ENCODE data around the gene PRMT7. TPM values are rescaled to one million over a fixed set of nuclear protein-coding genes. Genes with fewer than 3 reads are reported as not detected.

Gene PRMT7
- total and polyA plus RNA-seq, 4 donors = 11.0 to 99.2 (median 31.6) TPM

DNA sequence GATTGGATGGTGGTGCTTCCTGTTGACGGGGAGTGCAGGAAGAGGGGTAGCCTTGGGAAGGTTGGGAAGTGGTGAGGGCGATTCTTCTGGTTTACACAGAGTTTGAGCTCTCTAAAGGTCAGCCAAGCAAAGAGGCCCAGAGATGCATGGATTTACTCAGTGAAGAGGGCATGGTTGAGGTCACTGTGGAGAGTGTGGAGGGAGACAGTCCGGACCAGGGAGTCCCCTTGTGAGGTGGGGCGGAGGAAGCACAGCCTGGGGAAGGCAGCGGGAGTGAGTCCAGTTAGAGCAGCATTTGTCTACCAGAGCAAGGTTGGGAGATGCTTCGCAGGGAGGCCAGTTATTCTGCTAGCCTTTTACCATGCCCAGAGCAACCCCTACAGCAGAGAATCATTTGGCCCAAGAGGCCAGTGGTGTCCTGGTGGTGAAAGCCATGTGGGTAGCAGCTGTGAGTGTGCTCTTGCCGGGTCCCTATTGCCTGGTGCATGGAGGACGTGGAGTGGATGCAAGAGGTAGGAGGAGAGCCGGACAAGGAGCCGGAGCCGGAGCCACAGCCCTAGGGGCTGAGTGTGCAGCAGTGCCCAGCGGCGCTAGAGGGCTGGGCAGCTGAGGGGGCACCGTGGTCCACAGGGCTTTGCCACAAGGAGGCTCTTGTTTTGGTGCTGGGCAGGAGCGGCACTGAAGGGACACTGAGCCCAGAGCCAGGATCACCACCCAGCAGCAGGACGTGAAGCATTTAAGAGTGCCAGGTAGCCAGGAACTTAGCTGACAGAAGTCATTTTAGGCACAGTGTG lies 27.7 kb downstream of the PRMT7 start:
- Histone ChIP-seq H3K27me3 (ENCODE audit: control insufficient read depth in 1 of 2, insufficient read depth in 2 of 2, low read length in 1 of 2) (no peaks in the 10 kb centered on the region), H3K4me1 (ENCODE audit: control insufficient read depth in 1 of 2, insufficient read depth in 2 of 2, low read length in 2 of 2) (no peaks in the 10 kb centered on the region), H3K9me3 (ENCODE audit: control insufficient read depth, low read length) (no peaks in the 10 kb centered on the region), H3K36me3 (ENCODE audit: control insufficient read depth in 1 of 2, insufficient read depth in 2 of 2, low read length in 1 of 2) (peaks cover 0 to 5% of the 10 kb centered on the region in 2 donors), H3K4me3 (ENCODE audit: low read length in 2 of 2) (no peak overlapping the region), H3K27ac (ENCODE audit: low read depth in 1 of 2, low read length in 2 of 2) (no peak overlapping the region)
- WGBS, 2 donors = 92 to 94% methylated on average over 16 of the region's 16 CpGs
- DNase-seq = peak in 1 of 2 donors; percentile 69
- intact Hi-C loops (cut with DNase I) = no loop called here
- no peak for ATAC-seq (ENCODE audit: low FRiP score)

DNA sequence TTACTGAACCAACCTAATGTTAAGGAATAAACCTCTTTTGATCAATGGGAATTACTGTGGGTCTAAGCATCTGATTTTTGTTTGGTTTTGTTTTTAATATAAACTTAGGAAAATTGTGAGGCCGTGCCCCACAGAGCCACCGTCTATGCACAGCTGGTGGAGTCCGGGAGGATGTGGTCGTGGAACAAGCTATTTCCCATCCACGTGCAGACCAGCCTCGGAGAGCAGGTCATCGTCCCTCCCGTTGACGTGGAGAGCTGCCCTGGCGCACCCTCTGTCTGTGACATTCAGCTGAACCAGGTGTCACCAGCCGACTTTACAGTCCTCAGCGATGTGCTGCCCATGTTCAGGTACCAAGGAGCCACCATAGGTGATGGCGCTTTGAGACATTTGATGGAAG lies 28.4 kb downstream of the PRMT7 start:
- no peaks in the 10 kb centered on the region for H3K27me3 ChIP-seq (ENCODE audit: control insufficient read depth in 1 of 2, insufficient read depth in 2 of 2, low read length in 1 of 2)
- intact Hi-C loops (cut with DNase I) = no loop called here

DNA sequence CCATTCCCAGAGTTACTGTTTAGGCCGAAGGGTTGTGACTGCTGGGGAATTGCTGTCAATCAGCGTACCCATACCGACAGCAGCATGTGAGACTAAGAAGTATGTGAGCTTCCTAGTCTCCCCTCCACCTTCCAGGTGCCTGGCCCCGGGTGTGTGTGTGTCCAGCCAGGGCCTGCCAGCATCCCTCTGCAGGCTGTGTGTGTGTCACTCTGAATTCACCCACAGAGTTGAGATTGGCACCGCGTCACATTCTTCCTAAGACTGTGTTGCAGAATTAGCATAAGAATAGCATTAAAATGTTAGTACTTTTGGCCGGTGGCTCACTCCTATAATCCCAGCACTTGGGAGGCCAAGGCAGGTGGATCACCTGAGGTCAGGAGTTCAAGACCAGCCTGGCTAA lies 31.8 kb downstream of the PRMT7 start:
- H3K27ac ChIP-seq (ENCODE audit: low read depth in 1 of 2, low read length in 2 of 2) = no peak overlapping the region
- DNase-seq (peak; percentile 33 to 59), ATAC-seq (ENCODE audit: low FRiP score) (no peak)
- H3K9me3 ChIP-seq (ENCODE audit: control insufficient read depth, low read length) = no peaks in the 10 kb centered on the region
- peaks cover 0 to 5% of the 10 kb centered on the region in 2 donors for H3K36me3 ChIP-seq (ENCODE audit: control insufficient read depth in 1 of 2, insufficient read depth in 2 of 2, low read length in 1 of 2)
- intact Hi-C loops (cut with DNase I) = no loop called here
- no peaks in the 10 kb centered on the region for H3K4me1 ChIP-seq (ENCODE audit: control insufficient read depth in 1 of 2, insufficient read depth in 2 of 2, low read length in 2 of 2)
- no peaks in the 10 kb centered on the region for H3K27me3 ChIP-seq (ENCODE audit: control insufficient read depth in 1 of 2, insufficient read depth in 2 of 2, low read length in 1 of 2)
- WGBS, 2 donors = 69 to 74% methylated on average over 7 of the region's 7 CpGs
- no peak overlapping the region for H3K4me3 ChIP-seq (ENCODE audit: low read length in 2 of 2)

More for the DNA sequence above, 28.4 kb downstream of the PRMT7 start:
- Histone ChIP-seq H3K4me1 (ENCODE audit: control insufficient read depth in 1 of 2, insufficient read depth in 2 of 2, low read length in 2 of 2) (no peaks in the 10 kb centered on the region), H3K9me3 (ENCODE audit: control insufficient read depth, low read length) (no peaks in the 10 kb centered on the region), H3K4me3 (ENCODE audit: low read length in 2 of 2) (no peak overlapping the region), H3K36me3 (ENCODE audit: control insufficient read depth in 1 of 2, insufficient read depth in 2 of 2, low read length in 1 of 2) (peaks cover 0 to 5% of the 10 kb centered on the region in 2 donors), H3K27ac (ENCODE audit: low read depth in 1 of 2, low read length in 2 of 2) (no peak overlapping the region)
- DNase-seq (peak; percentile 30 to 56), ATAC-seq (ENCODE audit: low FRiP score) (no peak)
- 88 to 92% methylated on average over 13 of the region's 13 CpGs for WGBS, 2 donors

DNA sequence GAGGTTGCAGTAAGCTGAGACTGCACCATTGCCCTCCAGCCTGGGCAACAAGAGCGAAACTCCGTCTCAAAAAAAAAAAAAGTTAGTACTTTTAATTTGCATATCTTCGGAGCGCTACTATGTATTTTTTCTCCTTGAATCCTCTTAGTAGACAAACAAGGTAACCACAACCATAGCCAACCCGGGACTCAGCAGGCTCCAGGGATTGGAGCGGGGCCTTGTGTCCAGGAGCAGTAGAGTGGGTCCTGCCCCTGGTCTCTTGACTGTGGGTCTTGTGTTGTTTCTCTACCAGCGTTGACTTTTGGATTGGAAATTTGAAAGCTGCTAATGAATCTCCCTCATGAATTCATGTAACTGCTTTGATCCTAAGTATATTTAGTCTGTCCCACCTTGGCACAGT lies 32.3 kb downstream of the PRMT7 start:
- ATAC-seq (ENCODE audit: low FRiP score) = no peak
- intact Hi-C loops (cut with DNase I) = no loop called here
- no peak overlapping the region for H3K4me3 ChIP-seq (ENCODE audit: low read length in 2 of 2)
- H3K4me1 ChIP-seq (ENCODE audit: control insufficient read depth in 1 of 2, insufficient read depth in 2 of 2, low read length in 2 of 2) = no peaks in the 10 kb centered on the region
- no peaks in the 10 kb centered on the region for H3K9me3 ChIP-seq (ENCODE audit: control insufficient read depth, low read length)
- no peak overlapping the region for H3K27ac ChIP-seq (ENCODE audit: low read depth in 1 of 2, low read length in 2 of 2)
- DNase-seq = peak; percentile 8 to 26
- no peaks in the 10 kb centered on the region for H3K27me3 ChIP-seq (ENCODE audit: control insufficient read depth in 1 of 2, insufficient read depth in 2 of 2, low read length in 1 of 2)
- H3K36me3 ChIP-seq (ENCODE audit: control insufficient read depth in 1 of 2, insufficient read depth in 2 of 2, low read length in 1 of 2) = peaks cover 0 to 5% of the 10 kb centered on the region in 2 donors
- 95 to 96% methylated on average over 7 of the region's 7 CpGs for WGBS, 2 donors

DNA sequence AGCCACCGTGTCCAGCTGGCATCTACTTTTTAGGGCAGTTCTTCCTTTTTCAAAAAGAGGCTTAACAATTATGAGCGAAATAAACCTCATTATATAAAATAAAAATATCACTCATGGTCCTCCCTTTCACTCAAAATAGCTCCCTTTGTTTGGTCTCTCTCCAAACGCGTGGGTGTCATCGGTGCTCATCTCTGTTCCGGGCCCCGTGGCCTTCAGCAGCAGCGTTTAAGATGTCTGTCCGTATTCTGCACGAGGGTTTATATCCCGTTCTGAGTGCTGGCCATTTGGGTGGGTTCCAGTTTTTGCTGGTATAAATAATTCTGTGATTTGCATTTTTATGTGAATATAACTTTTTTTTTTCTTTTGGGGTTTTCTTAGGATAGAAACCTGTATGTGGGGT lies 33.4 kb downstream of the PRMT7 start:
- 39 to 54% methylated on average over 11 of the region's 11 CpGs for WGBS, 2 donors
- H3K36me3 ChIP-seq (ENCODE audit: control insufficient read depth in 1 of 2, insufficient read depth in 2 of 2, low read length in 1 of 2) = peaks cover 4% of the 10 kb centered on the region in 2 donors
- peak in 1 of 2 donors; percentile 68 for DNase-seq
- H3K4me3 ChIP-seq (ENCODE audit: low read length in 2 of 2) = no peak overlapping the region
- H3K4me1 ChIP-seq (ENCODE audit: control insufficient read depth in 1 of 2, insufficient read depth in 2 of 2, low read length in 2 of 2) = no peaks in the 10 kb centered on the region
- no peaks in the 10 kb centered on the region for H3K27me3 ChIP-seq (ENCODE audit: control insufficient read depth in 1 of 2, insufficient read depth in 2 of 2, low read length in 1 of 2)
- intact Hi-C loops (cut with DNase I) = no loop called here
- H3K9me3 ChIP-seq (ENCODE audit: control insufficient read depth, low read length) = no peaks in the 10 kb centered on the region
- no peak overlapping the region for H3K27ac ChIP-seq (ENCODE audit: low read depth in 1 of 2, low read length in 2 of 2)
- no peak for ATAC-seq (ENCODE audit: low FRiP score)

DNA sequence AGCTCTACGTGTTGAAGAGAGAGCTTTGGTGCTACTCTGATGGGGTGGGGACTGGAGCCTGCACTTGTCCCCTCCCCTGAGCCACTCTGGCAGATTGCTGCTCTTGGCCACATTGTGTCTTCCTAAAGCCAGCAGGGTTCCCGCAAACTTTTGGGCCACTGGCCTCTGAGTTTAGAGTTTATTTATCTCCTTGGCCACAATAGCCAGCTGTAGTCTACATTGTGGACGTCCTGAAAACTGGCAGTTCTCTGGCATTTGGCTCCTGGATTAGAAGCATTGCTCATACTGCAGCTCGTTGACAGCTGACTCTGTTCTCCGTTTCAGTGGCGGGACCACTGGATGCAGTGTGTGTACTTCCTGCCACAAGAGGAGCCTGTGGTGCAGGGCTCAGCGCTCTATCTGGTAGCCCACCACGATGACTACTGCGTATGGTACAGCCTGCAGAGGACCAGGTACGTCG lies 34.6 kb downstream of the PRMT7 start:
- Histone ChIP-seq H3K4me1 (ENCODE audit: control insufficient read depth in 1 of 2, insufficient read depth in 2 of 2, low read length in 2 of 2) (no peaks in the 10 kb centered on the region), H3K36me3 (ENCODE audit: control insufficient read depth in 1 of 2, insufficient read depth in 2 of 2, low read length in 1 of 2) (peaks cover 0 to 4% of the 10 kb centered on the region in 2 donors), H3K9me3 (ENCODE audit: control insufficient read depth, low read length) (no peaks in the 10 kb centered on the region), H3K27ac (ENCODE audit: low read depth in 1 of 2, low read length in 2 of 2) (no peak overlapping the region), H3K27me3 (ENCODE audit: control insufficient read depth in 1 of 2, insufficient read depth in 2 of 2, low read length in 1 of 2) (no peaks in the 10 kb centered on the region), H3K4me3 (ENCODE audit: low read length in 2 of 2) (no peak overlapping the region)
- ATAC-seq (ENCODE audit: low FRiP score) = no peak
- 37 to 38% methylated on average over 11 of the region's 11 CpGs for WGBS, 2 donors
- intact Hi-C loops (cut with DNase I) = no loop called here
- peak in 1 of 2 donors; percentile 74 for DNase-seq

DNA sequence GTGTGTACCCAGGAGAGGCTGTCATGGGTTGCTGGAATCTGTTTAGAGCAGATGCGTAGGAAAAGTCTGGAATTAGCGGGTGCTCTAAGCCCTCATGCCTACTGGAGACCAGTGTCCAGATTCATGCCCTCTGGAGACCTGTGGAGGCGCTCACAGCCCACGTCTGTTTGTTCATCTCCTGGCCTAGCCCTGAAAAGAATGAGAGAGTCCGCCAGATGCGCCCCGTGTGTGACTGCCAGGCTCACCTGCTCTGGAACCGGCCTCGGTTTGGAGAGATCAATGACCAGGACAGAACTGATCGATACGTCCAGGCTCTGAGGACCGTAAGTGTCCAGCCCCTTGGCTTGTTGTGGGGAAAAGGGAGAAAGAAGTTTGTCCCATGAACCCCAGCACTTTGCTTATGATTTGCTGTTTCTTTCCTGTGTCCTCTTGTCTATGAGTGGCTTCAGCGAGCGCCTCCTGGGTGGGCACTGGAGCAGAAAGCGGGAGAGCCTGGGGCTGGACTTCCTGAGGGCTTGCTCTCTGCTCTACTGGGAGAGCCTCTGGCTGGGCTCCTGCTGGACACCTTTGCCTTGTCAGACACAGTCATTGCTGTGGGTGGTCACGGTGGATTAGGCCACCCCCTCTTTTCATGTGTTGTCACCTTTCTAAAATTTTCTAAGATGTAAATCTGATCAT lies 35.3 kb downstream of the PRMT7 start:
- no peak overlapping the region for H3K27ac ChIP-seq (ENCODE audit: low read depth in 1 of 2, low read length in 2 of 2)
- no peaks in the 10 kb centered on the region for H3K4me1 ChIP-seq (ENCODE audit: control insufficient read depth in 1 of 2, insufficient read depth in 2 of 2, low read length in 2 of 2)
- H3K4me3 ChIP-seq (ENCODE audit: low read length in 2 of 2) = no peak overlapping the region
- no peak for ATAC-seq (ENCODE audit: low FRiP score)
- H3K27me3 ChIP-seq (ENCODE audit: control insufficient read depth in 1 of 2, insufficient read depth in 2 of 2, low read length in 1 of 2) = no peaks in the 10 kb centered on the region
- peaks cover 0 to 4% of the 10 kb centered on the region in 2 donors for H3K36me3 ChIP-seq (ENCODE audit: control insufficient read depth in 1 of 2, insufficient read depth in 2 of 2, low read length in 1 of 2)
- intact Hi-C loops (cut with DNase I) = no loop called here
- peak in 1 of 2 donors; percentile 62 for DNase-seq
- H3K9me3 ChIP-seq (ENCODE audit: control insufficient read depth, low read length) = no peaks in the 10 kb centered on the region
- 94 to 96% methylated on average over 16 of the region's 16 CpGs for WGBS, 2 donors

DNA sequence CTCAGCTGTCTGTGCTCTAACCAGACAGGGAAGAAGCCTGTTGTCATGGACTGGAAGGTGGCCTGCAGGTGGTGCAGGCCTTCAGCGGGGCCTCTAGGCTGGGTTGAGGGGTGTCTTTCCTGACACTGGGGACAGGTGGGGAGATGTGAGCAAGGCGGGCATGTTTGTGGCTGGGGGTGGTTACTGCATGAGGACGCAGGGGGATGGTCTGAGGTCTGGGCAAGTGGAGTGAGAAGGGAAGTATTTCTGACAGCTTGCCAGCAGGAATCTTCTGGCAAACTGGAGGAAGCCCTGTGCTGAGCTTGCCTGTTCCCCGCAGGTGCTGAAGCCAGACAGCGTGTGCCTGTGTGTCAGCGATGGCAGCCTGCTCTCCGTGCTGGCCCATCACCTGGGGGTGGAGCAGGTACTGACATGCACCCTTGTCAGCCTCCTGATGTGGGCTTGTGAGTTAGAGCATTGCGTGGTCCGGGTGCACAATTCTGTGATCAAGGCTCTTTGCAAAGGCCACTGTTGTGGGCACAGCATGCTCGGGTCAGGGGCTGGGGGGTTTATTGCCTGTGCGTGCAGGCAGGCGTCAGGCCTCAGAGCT lies 36.2 kb downstream of the PRMT7 start:
- H3K9me3 ChIP-seq (ENCODE audit: control insufficient read depth, low read length) = no peaks in the 10 kb centered on the region
- no peaks in the 10 kb centered on the region for H3K27me3 ChIP-seq (ENCODE audit: control insufficient read depth in 1 of 2, insufficient read depth in 2 of 2, low read length in 1 of 2)
- H3K4me3 ChIP-seq (ENCODE audit: low read length in 2 of 2) = no peak overlapping the region
- H3K36me3 ChIP-seq (ENCODE audit: control insufficient read depth in 1 of 2, insufficient read depth in 2 of 2, low read length in 1 of 2) = peaks cover 0 to 9% of the 10 kb centered on the region in 2 donors
- ATAC-seq (ENCODE audit: low FRiP score) (no peak), DNase-seq (peak; percentile 43 to 58)
- intact Hi-C loops (cut with DNase I) = no loop called here
- WGBS, 2 donors = 94 to 95% methylated on average over 12 of the region's 12 CpGs
- H3K4me1 ChIP-seq (ENCODE audit: control insufficient read depth in 1 of 2, insufficient read depth in 2 of 2, low read length in 2 of 2) = no peaks in the 10 kb centered on the region
- no peak overlapping the region for H3K27ac ChIP-seq (ENCODE audit: low read depth in 1 of 2, low read length in 2 of 2)
